ENCODE results near the gene ADORA2A.

DNA sequence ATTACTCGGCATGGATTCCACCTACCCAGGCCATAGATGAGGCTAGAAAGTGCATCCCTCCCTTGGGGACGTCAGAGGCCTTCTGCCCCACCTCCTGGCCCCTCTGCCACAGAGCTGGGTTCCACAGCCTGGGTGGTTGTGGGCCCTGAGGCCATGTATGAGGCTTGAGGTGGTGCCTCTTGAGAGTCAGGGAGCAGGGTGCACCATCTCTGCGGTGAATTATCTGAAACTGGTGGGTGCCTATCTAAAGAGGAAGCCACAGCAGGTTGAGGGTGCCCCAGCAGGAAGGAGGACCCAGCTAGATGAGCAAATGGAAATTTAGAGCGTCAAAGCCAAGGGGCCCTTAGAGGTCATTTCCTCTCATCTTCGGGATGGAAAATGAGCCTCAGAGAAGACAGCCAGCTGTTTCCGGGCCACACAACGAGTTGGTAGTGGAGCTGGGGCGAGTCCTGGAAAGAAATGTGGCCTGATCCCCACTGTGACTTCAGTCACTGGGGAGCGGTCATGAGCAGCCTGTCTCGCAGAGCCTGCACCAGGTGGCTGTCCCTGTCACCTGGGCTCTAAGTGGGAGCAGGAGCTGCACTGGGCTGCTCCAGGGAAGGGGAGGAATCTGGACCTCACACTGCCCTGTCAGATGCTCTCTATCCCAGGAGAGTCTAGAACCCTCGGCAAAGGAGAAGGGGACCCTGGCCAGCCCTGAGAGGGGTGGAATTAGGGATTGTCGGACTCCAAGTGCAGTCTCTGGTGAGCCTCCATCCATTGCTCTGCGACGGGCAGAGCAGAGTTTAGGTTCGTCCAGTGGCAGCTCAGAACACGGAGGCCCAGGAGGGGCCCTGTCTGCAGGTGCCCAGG, 7.3 kb downstream of the ADORA2A start:
- TF ChIP-seq POLR2A (IDR thresholded peaks at IDR 0.05): no peak
- no peak for TF ChIP-seq CTCF (IDR thresholded peaks at IDR 0.05)

Measured in heart left ventricle (tissue), 13 donors.